Measurements from ENCODE around the gene ARHGEF16.

The ARHGEF16 gene

DNA sequence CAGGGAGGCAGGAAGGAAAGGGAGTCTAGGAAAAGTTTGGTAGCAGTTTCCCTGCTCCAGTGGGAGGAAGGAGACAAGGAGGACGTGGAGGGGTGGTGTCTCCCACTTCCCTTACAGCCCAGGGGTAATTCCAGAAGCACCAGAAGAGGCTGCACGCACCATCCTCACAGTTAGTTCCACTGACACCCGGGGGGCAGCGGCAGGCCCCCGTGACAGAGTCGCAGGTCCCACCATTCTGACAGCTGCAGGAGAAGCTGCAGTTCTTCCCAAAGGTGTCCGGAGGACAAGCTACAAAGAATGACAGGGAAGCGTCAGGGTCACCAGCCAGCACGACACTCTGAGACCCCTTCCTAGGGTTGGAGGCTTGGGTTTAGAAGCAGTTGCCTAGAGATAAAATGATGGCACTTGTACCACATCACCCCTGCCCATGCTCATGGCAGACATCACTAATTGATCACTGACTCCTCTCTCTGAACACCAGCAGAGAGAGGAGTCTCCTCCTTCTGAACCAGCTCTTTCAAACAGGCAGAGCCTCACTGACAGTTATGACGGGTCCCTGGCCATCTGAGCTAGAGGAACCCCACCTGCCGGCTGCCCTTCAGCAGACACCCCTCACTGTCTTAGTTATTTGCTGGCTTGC, 53.3 kb downstream of the ARHGEF16 start:
- no peaks in the 10 kb centered on the region for H3K27me3 ChIP-seq (ENCODE audit: control insufficient read depth, insufficient read depth, low read length)
- H3K9me3 ChIP-seq (ENCODE audit: control insufficient read depth, low read length): no peaks in the 10 kb centered on the region
- no peak overlapping the region for H3K4me2 ChIP-seq (ENCODE audit: low read length)
- no peak overlapping the region for H3K27ac ChIP-seq
- no peak overlapping the region for H2AFZ ChIP-seq
- TF ChIP-seq, protein P1, sequence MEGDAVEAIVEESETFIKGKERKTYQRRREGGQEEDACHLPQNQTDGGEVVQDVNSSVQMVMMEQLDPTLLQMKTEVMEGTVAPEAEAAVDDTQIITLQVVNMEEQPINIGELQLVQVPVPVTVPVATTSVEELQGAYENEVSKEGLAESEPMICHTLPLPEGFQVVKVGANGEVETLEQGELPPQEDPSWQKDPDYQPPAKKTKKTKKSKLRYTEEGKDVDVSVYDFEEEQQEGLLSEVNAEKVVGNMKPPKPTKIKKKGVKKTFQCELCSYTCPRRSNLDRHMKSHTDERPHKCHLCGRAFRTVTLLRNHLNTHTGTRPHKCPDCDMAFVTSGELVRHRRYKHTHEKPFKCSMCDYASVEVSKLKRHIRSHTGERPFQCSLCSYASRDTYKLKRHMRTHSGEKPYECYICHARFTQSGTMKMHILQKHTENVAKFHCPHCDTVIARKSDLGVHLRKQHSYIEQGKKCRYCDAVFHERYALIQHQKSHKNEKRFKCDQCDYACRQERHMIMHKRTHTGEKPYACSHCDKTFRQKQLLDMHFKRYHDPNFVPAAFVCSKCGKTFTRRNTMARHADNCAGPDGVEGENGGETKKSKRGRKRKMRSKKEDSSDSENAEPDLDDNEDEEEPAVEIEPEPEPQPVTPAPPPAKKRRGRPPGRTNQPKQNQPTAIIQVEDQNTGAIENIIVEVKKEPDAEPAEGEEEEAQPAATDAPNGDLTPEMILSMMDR (IDR thresholded peaks at IDR 0.05): no peak
- no peaks in the 10 kb centered on the region for H3K79me2 ChIP-seq
- no peak overlapping the region for H3K4me3 ChIP-seq (ENCODE audit: low read depth, low read length)
- H3K36me3 ChIP-seq (ENCODE audit: control insufficient read depth, insufficient read depth, low read length): no peaks in the 10 kb centered on the region
- H3K9ac ChIP-seq: no peak overlapping the region
- H3K4me1 ChIP-seq: no peaks in the 10 kb centered on the region

DNA sequence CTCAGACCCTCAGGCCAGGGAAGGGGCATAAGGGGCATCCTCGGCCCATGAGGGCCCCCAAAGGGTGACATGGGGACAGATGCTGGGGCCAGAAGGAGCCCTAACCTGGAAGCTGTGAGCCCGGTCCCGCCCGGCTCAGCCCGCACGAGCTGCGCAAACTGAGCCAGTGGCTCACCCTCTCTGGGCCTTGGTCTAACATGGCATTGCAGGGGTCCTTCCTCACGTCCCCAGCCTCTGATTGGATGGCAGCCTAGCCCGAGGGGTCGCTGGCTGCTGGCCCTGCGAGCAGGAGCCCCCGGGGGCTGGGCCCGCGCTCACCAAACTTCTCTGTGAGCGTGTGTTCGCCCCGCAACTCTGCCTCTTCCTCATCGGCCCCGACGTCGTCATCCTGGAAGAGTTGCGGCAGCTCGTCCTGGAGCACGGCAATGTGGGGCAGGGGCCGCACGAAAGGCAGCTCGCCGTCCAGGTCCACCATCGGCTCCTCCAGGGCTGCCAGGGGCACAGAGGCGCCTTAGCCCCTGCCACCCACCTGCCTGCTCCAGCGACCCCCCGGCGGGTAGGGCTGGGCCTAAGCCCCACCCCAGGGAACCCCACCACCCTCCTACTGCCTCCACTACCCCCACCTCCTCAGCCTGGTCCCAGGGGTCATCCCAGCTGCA, 54.4 kb downstream of the ARHGEF16 start:
- Histone ChIP-seq H3K4me3 (ENCODE audit: low read depth, low read length) (no peak overlapping the region), H3K27ac (no peak overlapping the region), H3K9ac (no peak overlapping the region), H3K9me3 (ENCODE audit: control insufficient read depth, low read length) (no peaks in the 10 kb centered on the region), H3K4me2 (ENCODE audit: low read length) (no peak overlapping the region), H2AFZ (no peak overlapping the region), H3K36me3 (ENCODE audit: control insufficient read depth, insufficient read depth, low read length) (no peaks in the 10 kb centered on the region), H3K27me3 (ENCODE audit: control insufficient read depth, insufficient read depth, low read length) (no peaks in the 10 kb centered on the region), H3K4me1 (no peaks in the 10 kb centered on the region), H3K79me2 (no peaks in the 10 kb centered on the region)
- TF ChIP-seq, protein P1 (IDR thresholded peaks at IDR 0.05): no peak

DNA sequence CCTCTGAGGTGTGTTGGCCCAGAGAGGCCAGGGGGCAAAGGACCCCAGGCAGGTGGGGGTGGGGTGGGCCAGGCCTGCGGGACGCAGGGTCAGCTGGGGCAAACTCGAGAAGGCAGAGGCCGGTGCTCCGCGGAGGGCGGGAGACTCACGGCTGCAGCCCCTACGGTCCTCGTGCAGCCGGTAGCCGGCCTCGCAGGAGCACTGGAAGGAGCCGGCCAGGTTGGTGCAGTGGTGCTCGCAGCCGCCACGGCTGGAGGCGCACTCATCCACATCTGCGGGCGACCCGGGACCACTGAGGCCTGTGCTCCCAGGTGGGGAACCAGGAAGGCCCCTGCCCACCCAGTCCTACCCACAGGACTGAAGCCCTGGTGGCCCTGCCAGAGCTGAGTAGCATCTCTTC, 55.3 kb downstream of the ARHGEF16 start:
- Histone ChIP-seq H3K27ac (no peak overlapping the region), H3K4me1 (no peaks in the 10 kb centered on the region), H3K79me2 (no peaks in the 10 kb centered on the region), H3K9ac (no peak overlapping the region), H3K4me3 (ENCODE audit: low read depth, low read length) (no peak overlapping the region), H3K36me3 (ENCODE audit: control insufficient read depth, insufficient read depth, low read length) (no peaks in the 10 kb centered on the region), H2AFZ (no peak overlapping the region), H3K4me2 (ENCODE audit: low read length) (no peak overlapping the region), H3K27me3 (ENCODE audit: control insufficient read depth, insufficient read depth, low read length) (no peaks in the 10 kb centered on the region), H3K9me3 (ENCODE audit: control insufficient read depth, low read length) (no peaks in the 10 kb centered on the region)
- TF ChIP-seq, protein P1 (IDR thresholded peaks at IDR 0.05): no peak

DNA sequence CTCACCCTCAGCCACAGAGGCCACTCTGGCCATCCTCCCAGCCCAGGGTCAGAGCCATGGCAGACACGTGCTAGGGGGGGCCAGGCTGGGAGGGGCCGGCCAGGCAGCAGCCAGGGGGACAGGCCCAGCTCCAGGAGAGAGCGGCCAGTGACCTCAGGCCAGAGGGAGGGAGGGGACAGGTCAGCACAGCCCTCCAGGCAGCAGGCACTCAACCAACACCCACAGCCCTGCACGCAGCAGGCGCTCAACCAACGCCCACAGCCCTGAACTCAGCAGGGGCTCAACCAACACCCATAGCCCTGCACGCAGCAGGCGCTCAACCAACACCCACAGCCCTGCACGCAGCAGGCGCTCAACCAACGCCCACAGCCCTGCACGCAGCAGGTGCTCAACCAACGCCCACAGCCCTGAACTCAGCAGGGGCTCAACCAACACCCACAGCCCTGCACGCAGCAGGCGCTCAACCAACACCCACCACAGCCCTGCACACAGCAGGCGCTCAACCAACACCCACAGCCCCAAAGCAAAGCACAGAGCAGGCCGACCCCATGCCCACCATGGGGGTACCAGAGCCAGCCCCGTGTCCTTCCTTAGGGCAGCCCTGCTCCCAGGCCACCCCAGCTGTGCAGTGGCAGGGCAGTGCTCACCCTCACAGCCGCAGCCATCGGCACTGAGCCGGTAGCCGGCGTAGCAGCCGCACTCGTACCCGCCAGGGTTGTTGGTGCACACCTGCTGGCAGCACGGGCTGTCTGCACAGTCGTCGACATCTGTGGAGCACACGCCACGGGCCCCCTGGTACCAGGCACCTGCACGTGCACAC, 55.9 kb downstream of the ARHGEF16 start:
- Histone ChIP-seq H2AFZ (no peak overlapping the region), H3K4me1 (no peaks in the 10 kb centered on the region), H3K27ac (no peak overlapping the region), H3K27me3 (ENCODE audit: control insufficient read depth, insufficient read depth, low read length) (no peaks in the 10 kb centered on the region), H3K4me2 (ENCODE audit: low read length) (no peak overlapping the region), H3K9ac (no peak overlapping the region), H3K79me2 (no peaks in the 10 kb centered on the region), H3K9me3 (ENCODE audit: control insufficient read depth, low read length) (no peaks in the 10 kb centered on the region), H3K4me3 (ENCODE audit: low read depth, low read length) (no peak overlapping the region), H3K36me3 (ENCODE audit: control insufficient read depth, insufficient read depth, low read length) (no peaks in the 10 kb centered on the region)
- TF ChIP-seq, protein P1 (IDR thresholded peaks at IDR 0.05): no peak
